ENCODE data around the gene LYSMD4. TPM values are rescaled to one million over a fixed set of nuclear protein-coding genes. Genes with fewer than 3 reads are reported as not detected.

The LYSMD4 gene
- total and polyA plus RNA-seq, 10 of the 15 experiments (the other 5 are each of a cell fraction or from before 2014, with no cell fraction given): 1.8 to 5.8 (median 3.9) TPM

DNA sequence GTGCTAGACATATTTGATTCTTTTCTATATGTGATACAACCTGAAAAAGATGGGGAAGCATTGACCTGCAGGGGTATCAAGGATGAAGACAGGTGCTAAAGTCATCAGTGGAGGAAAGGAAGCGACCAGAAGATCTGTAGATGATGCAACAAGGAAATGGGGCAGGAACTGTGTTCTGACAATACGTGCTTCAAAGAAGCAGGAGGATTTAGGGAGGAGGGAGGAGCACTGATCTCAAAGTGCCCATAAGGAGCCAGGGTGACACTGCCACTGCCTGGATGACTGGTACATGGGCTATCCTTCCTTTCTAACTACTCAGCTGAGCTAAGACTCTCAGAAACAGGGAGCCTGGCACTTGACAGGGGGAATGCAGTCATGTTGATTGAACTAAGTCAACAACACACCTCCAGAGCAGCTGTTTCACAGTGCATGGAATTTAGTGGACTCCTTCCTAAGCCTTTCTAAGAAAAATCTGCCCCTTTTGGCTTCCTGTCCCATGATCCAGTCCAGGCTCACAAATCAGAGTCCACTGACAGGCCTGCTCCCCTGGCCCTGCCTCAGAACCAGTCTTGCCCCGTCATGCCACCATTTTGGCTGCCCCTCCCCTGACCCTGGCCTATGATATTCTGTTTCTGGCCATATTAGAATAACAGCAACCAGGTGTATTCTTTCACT is 12.0 kb downstream of the LYSMD4 start:
- H3K9ac ChIP-seq (ENCODE audit: control insufficient read depth, insufficient read depth, low read length): no peak overlapping the region
- ATAC-seq (no peak), FAIRE-seq (no peak), DNase-seq (ENCODE audit: low read depth, low spot score) (no peak)
- 0 out of 4 replicates have a peak, but pooled peaks cover 0 to 1% of the 10 kb centered on the region in 2 experiments for H3K36me3 ChIP-seq (ENCODE audit: control insufficient read depth in 2 of 2, insufficient read depth in 2 of 2, low read length in 1 of 2)
- SMC1A ChIA-PET (ENCODE audit: uncharacterized antibody, unreplicated experiment): no interaction called here
- intact Hi-C loops (cut with micrococcal nuclease; ENCODE audit: unreplicated experiment): no loop called here
- TF ChIP-seq CREB1 (IDR thresholded peaks at IDR 0.05; ENCODE audit: low read depth): no peak
- TF ChIP-seq SPI1 (IDR thresholded peaks at IDR 0.05; ENCODE audit: borderline replicate concordance, insufficient read depth, low read depth, low read length): no peak
- RAD21 ChIA-PET (ENCODE audit: unreplicated experiment): no interaction called here
- no peaks in the 10 kb centered on the region; the same call in 2 of the 3 replicates for H3K9me3 ChIP-seq (replicated peaks; ENCODE audit: control insufficient read depth, insufficient read depth, low read length)
- BruUV-seq (replicated peaks): no TSS peak
- H2AFZ ChIP-seq (ENCODE audit: control insufficient read depth, low read depth, low read length): 0 out of 2 replicates have a peak overlapping the region, but pooled peaks have one; percentile 10
- H3K4me2 ChIP-seq (ENCODE audit: control insufficient read depth, insufficient read depth): no peak overlapping the region
- 79% methylated on average over 3 of the region's 3 CpGs for WGBS (ENCODE audit: insufficient coverage, insufficient replicate concordance, low lambda C conversion rate, missing lambda C conversion rate)
- no peaks in the 10 kb centered on the region for H4K20me1 ChIP-seq (ENCODE audit: control insufficient read depth, insufficient read depth)
- no peak overlapping the region for H3K27ac ChIP-seq (ENCODE audit: control insufficient read depth, insufficient read depth)
- H3K79me2 ChIP-seq (ENCODE audit: control insufficient read depth, insufficient read depth, low read length): no peaks in the 10 kb centered on the region
- no peaks in the 10 kb centered on the region for H3K27me3 ChIP-seq (replicated peaks in 1 of 2; ENCODE audit: control insufficient read depth in 2 of 2, insufficient read depth in 2 of 2, low read length in 1 of 2)
- in situ Hi-C loops (cut with MboI): no loop called here
- H3K4me3 ChIP-seq: no peak overlapping the region
- H3K4me1 ChIP-seq (ENCODE audit: control insufficient read depth, insufficient read depth, low read length): peaks cover 42% of the 10 kb centered on the region
- POLR2A ChIA-PET: no interaction called here
- CTCF ChIA-PET: interaction anchor here (2.0 kb wide), 1 partner anchor 449 kb away, joined by 6 read pairs; no protein-coding TSS in a partner anchor

DNA sequence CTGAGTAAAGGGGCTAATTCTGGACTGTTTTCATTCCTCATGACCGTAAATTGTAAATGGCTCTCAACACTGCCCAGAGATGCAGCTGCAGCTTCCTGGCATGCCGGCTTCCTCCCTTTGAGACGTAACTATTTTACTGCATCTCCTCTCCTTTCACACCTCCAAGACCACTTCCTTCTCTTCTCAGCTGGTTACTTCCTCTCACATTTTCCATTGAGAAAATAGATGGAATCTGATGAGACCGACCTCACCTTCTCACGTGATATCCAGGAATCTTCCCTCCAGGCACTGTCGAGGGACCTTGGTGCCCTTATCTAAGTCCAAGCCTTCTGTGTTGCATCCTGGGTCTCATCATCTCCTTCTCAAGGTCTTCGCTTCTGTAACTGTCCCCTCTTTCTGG is 12.7 kb downstream of the LYSMD4 start:
- Histone ChIP-seq H3K36me3 (ENCODE audit: control insufficient read depth in 2 of 2, insufficient read depth in 2 of 2, low read length in 1 of 2) (peaks cover 0 to 1% of the 10 kb centered on the region in 2 experiments; a peak in 1 of 4 replicates), H3K4me3 (no peak overlapping the region), H3K27ac (ENCODE audit: control insufficient read depth, insufficient read depth) (peak overlapping the region; percentile 76; the same call in 1 of the 2 replicates), H4K20me1 (ENCODE audit: control insufficient read depth, insufficient read depth) (no peaks in the 10 kb centered on the region), H3K79me2 (ENCODE audit: control insufficient read depth, insufficient read depth, low read length) (no peaks in the 10 kb centered on the region), H3K4me2 (ENCODE audit: control insufficient read depth, insufficient read depth) (peak overlapping the region; percentile 97), H2AFZ (ENCODE audit: control insufficient read depth, low read depth, low read length) (peak overlapping the region; percentile 4; the same call in 1 of the 2 replicates), H3K9ac (ENCODE audit: control insufficient read depth, insufficient read depth, low read length) (no peak overlapping the region), H3K9me3 (replicated peaks; ENCODE audit: control insufficient read depth, insufficient read depth, low read length) (no peaks in the 10 kb centered on the region; the same call in 2 of the 3 replicates), H3K27me3 (replicated peaks in 1 of 2; ENCODE audit: control insufficient read depth in 2 of 2, insufficient read depth in 2 of 2, low read length in 1 of 2) (no peaks in the 10 kb centered on the region), H3K4me1 (ENCODE audit: control insufficient read depth, insufficient read depth, low read length) (peaks cover 42% of the 10 kb centered on the region)
- 99% methylated on average over 7 of the region's 7 CpGs for WGBS (ENCODE audit: insufficient coverage, insufficient replicate concordance, low lambda C conversion rate, missing lambda C conversion rate)
- FAIRE-seq (peak; percentile 35), ATAC-seq (no peak), DNase-seq (ENCODE audit: low read depth, low spot score) (no peak)
- SMC1A ChIA-PET (ENCODE audit: uncharacterized antibody, unreplicated experiment): no interaction called here
- CTCF ChIA-PET: no interaction called here
- TF ChIP-seq, protein P1, sequence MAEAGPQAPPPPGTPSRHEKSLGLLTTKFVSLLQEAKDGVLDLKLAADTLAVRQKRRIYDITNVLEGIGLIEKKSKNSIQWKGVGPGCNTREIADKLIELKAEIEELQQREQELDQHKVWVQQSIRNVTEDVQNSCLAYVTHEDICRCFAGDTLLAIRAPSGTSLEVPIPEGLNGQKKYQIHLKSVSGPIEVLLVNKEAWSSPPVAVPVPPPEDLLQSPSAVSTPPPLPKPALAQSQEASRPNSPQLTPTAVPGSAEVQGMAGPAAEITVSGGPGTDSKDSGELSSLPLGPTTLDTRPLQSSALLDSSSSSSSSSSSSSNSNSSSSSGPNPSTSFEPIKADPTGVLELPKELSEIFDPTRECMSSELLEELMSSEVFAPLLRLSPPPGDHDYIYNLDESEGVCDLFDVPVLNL (IDR thresholded peaks at IDR 0.05; ENCODE audit: low read depth, low read length): no peak
- TF ChIP-seq NFIC (IDR thresholded peaks at IDR 0.05; ENCODE audit: low read depth, low read length): no peak
- TF ChIP-seq IRF4 (IDR thresholded peaks at IDR 0.05; ENCODE audit: low read depth, low read length): no peak
- TF ChIP-seq TBL1XR1 (IDR thresholded peaks at IDR 0.05; ENCODE audit: low read depth, low read length): no peak
- TF ChIP-seq CHD4 (IDR thresholded peaks at IDR 0.05): no peak
- TF ChIP-seq GABPA (IDR thresholded peaks at IDR 0.05; ENCODE audit: low read depth): no peak
- intact Hi-C loops (cut with micrococcal nuclease; ENCODE audit: unreplicated experiment) (no loop called here), in situ Hi-C loops (cut with MboI) (no loop called here)
- BruUV-seq (replicated peaks): no TSS peak
- POLR2A ChIA-PET: no interaction called here
- RAD21 ChIA-PET (ENCODE audit: unreplicated experiment): no interaction called here
